Liver (tissue), 3 donors: Measurements from ENCODE around the gene AKAP13.

ENCODE experiments used
- CTCF ChIP-seq: fragments of 150-350 bp; IDR thresholded peaks from 2 replicates; pipeline ENCODE4 v1.5.1; 2017; ENCODE audit warnings: improper control_type of control experiment, low read depth, low read length; ENCODE audit not compliant: missing input control
- TAF1 ChIP-seq: conservative IDR thresholded peaks from 2 replicates; pipeline ENCODE4 v1.6.1; 2016; ENCODE audit warnings: antibody characterized with exemption, mild to moderate bottlenecking
- donor health status: healthy.
- donor health status: healthy.

- TF ChIP-seq TAF1 (no peak), CTCF (no peak)
These were observed 35.4 kb downstream of the AKAP13 start for GRCh38 chr15:85415783-85416182.
